Retinal pigment epithelial cell (primary cell): ENCODE measurements around the gene TMEM132C.

ENCODE experiments used
- DNase-seq: peaks from one replicate; pipeline ENCODE4 v3.0.0-alpha.2; 2010; ENCODE audit warnings: low read depth
- H3K4me3 ChIP-seq: 2 replicates; pipeline ENCODE4 v1.5.1; 2011; ENCODE audit warnings: mild to moderate bottlenecking, low read length, control low read depth, moderate library complexity
- CTCF ChIP-seq: conservative IDR thresholded peaks from 2 replicates; pipeline ENCODE4 v1.5.1; 2011; ENCODE audit warnings: low read depth, low read length, control low read depth, inconsistent platforms

Gene TMEM132C

GRCh38 chr12:128690641-128691040 lies 423.7 kb downstream of the TMEM132C start:
- no peak for DNase-seq

GRCh38 chr12:128693115-128693514 lies 426.1 kb downstream of the TMEM132C start:
- H3K4me3 ChIP-seq, result no peak overlapping the region
- no peak for TF ChIP-seq CTCF
- DNase-seq, result no peak

More at GRCh38 chr12:128690641-128691040, 423.7 kb downstream of the TMEM132C start:
- TF ChIP-seq CTCF, result no peak
- no peak overlapping the region for H3K4me3 ChIP-seq

- TF ChIP-seq CTCF, result no peak
- H3K4me3 ChIP-seq, result no peak overlapping the region
- no peak for DNase-seq
Observed at GRCh38 chr12:128693771-128694170, 426.8 kb downstream of the TMEM132C start.

GRCh38 chr12:128694445-128694844 lies 427.5 kb downstream of the TMEM132C start:
- TF ChIP-seq CTCF, result no peak
- DNase-seq, result no peak
- H3K4me3 ChIP-seq, result no peak overlapping the region

GRCh38 chr12:128695697-128696096 lies 428.7 kb downstream of the TMEM132C start:
- TF ChIP-seq CTCF, result no peak
- H3K4me3 ChIP-seq, result no peak overlapping the region
- DNase-seq, result no peak

- no peak for TF ChIP-seq CTCF
- no peak overlapping the region for H3K4me3 ChIP-seq
- no peak for DNase-seq
Observed at GRCh38 chr12:128698301-128698972, 431.5 kb downstream of the TMEM132C start.

GRCh38 chr12:128699106-128699505 lies 432.1 kb downstream of the TMEM132C start:
- no peak for DNase-seq
- no peak for TF ChIP-seq CTCF
- H3K4me3 ChIP-seq, result no peak overlapping the region
